ENCODE data around the gene FAM180A. TPM values are rescaled to one million over a fixed set of nuclear protein-coding genes. Genes with fewer than 3 reads are reported as not detected.
A peak's percentile ranks its signal among the peaks of the same experiment; 100 is the strongest.

The FAM180A gene
- total and polyA plus RNA-seq, 2 of the 8 experiments (the other 6 are each of a cell fraction or from before 2014, with no cell fraction given), result not detected

GRCh38 chr7:135782377-135782776, 33.8 kb upstream of the FAM180A start:
- no peak for DNase-seq (ENCODE audit: low read depth in 1 of 2, low spot score in 2 of 2)
- Histone ChIP-seq H3K4ac (replicated peaks; ENCODE audit: insufficient read length, low read depth, low read length) (peak overlapping the region; percentile 14), H3K79me2 (ENCODE audit: control insufficient read depth in 1 of 2, insufficient read depth in 2 of 2, low read length in 2 of 2) (no peaks in the 10 kb centered on the region), H2BK20ac (ENCODE audit: low read length) (no peak overlapping the region), H2AFZ (ENCODE audit: low read length) (peak overlapping the region; percentile 57), H3K27me3 (replicated peaks in 1 of 4; ENCODE audit: control insufficient read depth in 3 of 4, extremely low read depth in 1 of 4, insufficient read depth in 3 of 4, low read length in 3 of 4) (no peaks in the 10 kb centered on the region), H4K20me1 (replicated peaks in 1 of 2; ENCODE audit: control insufficient read depth in 1 of 2, insufficient read depth in 2 of 2, low read length in 2 of 2) (no peaks in the 10 kb centered on the region), H3K4me1 (replicated peaks in 1 of 4; ENCODE audit: control insufficient read depth in 3 of 4, insufficient read depth in 4 of 4, low read length in 3 of 4) (no peaks in the 10 kb centered on the region), H2BK12ac (ENCODE audit: low read depth, low read length) (no peak overlapping the region), H3K23ac (ENCODE audit: insufficient read length) (no peak overlapping the region), H4K5ac (ENCODE audit: insufficient read length, low read depth, low read length) (no peak overlapping the region), H3K14ac (ENCODE audit: insufficient read length) (no peak overlapping the region), H3K4me3 (ENCODE audit: extremely low read depth in 1 of 4, insufficient read depth in 2 of 4, low read depth in 3 of 4, low read length in 4 of 4) (no peak overlapping the region), H3K36me3 (ENCODE audit: control insufficient read depth in 2 of 4, insufficient read depth in 4 of 4, low read length in 3 of 4) (no peaks in the 10 kb centered on the region), H2AK5ac (ENCODE audit: low read depth, low read length) (no peak overlapping the region), H3K27ac (ENCODE audit: low read depth, low read length) (no peak overlapping the region), H4K8ac (ENCODE audit: extremely low read depth, insufficient read depth, low read length) (peak overlapping the region; percentile 12; the same call in 1 of the 2 replicates), H3K56ac (replicated peaks; ENCODE audit: insufficient read length, low read depth, low read length) (no peak overlapping the region), H3K23me2 (ENCODE audit: low read depth, low read length) (no peaks in the 10 kb centered on the region), H2BK5ac (ENCODE audit: low read depth, low read length) (no peak overlapping the region), H3K9ac (replicated peaks in 1 of 4; ENCODE audit: extremely low read depth in 1 of 4, low read depth in 3 of 4, low read length in 3 of 4) (no peak overlapping the region), H3K9me3 (ENCODE audit: insufficient read depth in 2 of 2, low read depth in 1 of 2, low read length in 1 of 2) (peaks cover 3 to 7% of the 10 kb centered on the region in 2 experiments; a peak in 1 of 4 replicates), H3K18ac (ENCODE audit: extremely low read depth, low read length) (no peak overlapping the region), H3K4me2 (ENCODE audit: insufficient read depth in 1 of 2, low read depth in 2 of 2, low read length in 2 of 2) (no peak overlapping the region), H3K79me1 (ENCODE audit: low read depth, low read length) (no peaks in the 10 kb centered on the region), H2BK120ac (replicated peaks; ENCODE audit: low read depth, low read length) (no peak overlapping the region), H2BK15ac (ENCODE audit: low read length) (no peak overlapping the region), H4K91ac (replicated peaks; ENCODE audit: insufficient read length, low read length) (no peak overlapping the region)
- ChIA-PET POLR2A (ENCODE audit: partially characterized antibody) (no interaction called here), CTCF (ENCODE audit: partially characterized antibody) (interaction anchor here (0.8 to 1.1 kb wide), 4 partner anchors 9 to 38 kb away, joined by 3 to 7 read pairs (median 4); no protein-coding TSS in a partner anchor)
- FAIRE-seq, result no peak
- 91% methylated on average over 9 of the region's 9 CpGs; no CpG with 5 or more reads in 1 of the 2 experiments for WGBS, 2 experiments (ENCODE audit: extremely low coverage in 1 of 2, insufficient coverage in 1 of 2, insufficient read length in 1 of 2, insufficient replicate concordance in 2 of 2, low coverage in 1 of 2, low lambda C conversion rate in 2 of 2, missing lambda C conversion rate in 1 of 2)
- TF ChIP-seq ZNF274 (IDR thresholded peaks at IDR 0.05; ENCODE audit: borderline replicate concordance, extremely low read depth, low read length), result no peak
- no peak for TF ChIP-seq CTCF (IDR thresholded peaks at IDR 0.05; ENCODE audit: control extremely low read depth in 1 of 3, insufficient read depth in 1 of 3, low read depth in 1 of 3, low read length in 3 of 3)
- TF ChIP-seq RFX5 (IDR thresholded peaks at IDR 0.05; ENCODE audit: borderline replicate concordance, low read depth, low read length), result no peak
- no peak for TF ChIP-seq KDM4A (IDR thresholded peaks at IDR 0.05; ENCODE audit: low read depth, low read length, severe bottlenecking)
- TF ChIP-seq GABPA (IDR thresholded peaks at IDR 0.05; ENCODE audit: borderline replicate concordance, insufficient read depth, low read length), result no peak
- TF ChIP-seq YY1 (IDR thresholded peaks at IDR 0.05; ENCODE audit: low read depth, low read length), result no peak
- no peak for TF ChIP-seq PHF8 (conservative IDR thresholded peaks at IDR 0.05; ENCODE audit: low read depth, low read length)
- TF ChIP-seq EZH2 (IDR thresholded peaks at IDR 0.05; ENCODE audit: low read depth, low read length, severe bottlenecking), result no peak
